ENCODE data around the gene LY6G5B. TPM values are rescaled to one million over a fixed set of nuclear protein-coding genes. Genes with fewer than 3 reads are reported as not detected.

LY6G5B gene
- total RNA-seq, 1 donor from 2014 or later = 5.3 TPM

Other genes starting within 250 kb of the LY6G5B start
- 13.6 and 25.9 TPM in 2 replicates for gene MICB, start 171.8 kb upstream of the LY6G5B start, total RNA-seq
- gene MCCD1, start 141.0 kb upstream of the LY6G5B start, total RNA-seq = not detected in 2 replicates
- 309 and 373 TPM in 2 replicates for gene DDX39B, start 128.0 kb upstream of the LY6G5B start, total RNA-seq
- 0.49 and 0.94 TPM in 2 replicates for gene ATP6V1G2, start 123.4 kb upstream of the LY6G5B start, total RNA-seq
- 18.3 and 27.2 TPM in 2 replicates for gene NFKBIL1, start 122.4 kb upstream of the LY6G5B start, total RNA-seq
- not detected in 2 replicates for gene LTA, start 97.7 kb upstream of the LY6G5B start, total RNA-seq
- 0.13 TPM in 1 of 2 replicates, not detected in the other for gene TNF, start 94.4 kb upstream of the LY6G5B start, total RNA-seq
- gene LTB, start 87.6 kb upstream of the LY6G5B start, total RNA-seq = 4.9 and 39.7 TPM in 2 replicates
- 0.32 and 0.57 TPM in 2 replicates for gene LST1, start 83.7 kb upstream of the LY6G5B start, total RNA-seq
- not detected in 2 replicates for gene NCR3, start 77.0 kb upstream of the LY6G5B start, total RNA-seq
- not detected in 2 replicates for gene AIF1, start 54.7 kb upstream of the LY6G5B start, total RNA-seq
- 21.0 and 56.6 TPM in 2 replicates for gene PRRC2A, start 49.3 kb upstream of the LY6G5B start, total RNA-seq
- gene BAG6, start 17.3 kb upstream of the LY6G5B start, total RNA-seq = 83.2 and 204 TPM in 2 replicates
- 0.16 and 0.25 TPM in 2 replicates for gene APOM, start 14.1 kb upstream of the LY6G5B start, total RNA-seq
- 18.5 and 21.6 TPM in 2 replicates for gene C6orf47, start 9.2 kb upstream of the LY6G5B start, total RNA-seq
- gene GPANK1, start 5.0 kb upstream of the LY6G5B start, total RNA-seq = 11.8 and 12.3 TPM in 2 replicates
- 77.5 and 79.2 TPM in 2 replicates for gene CSNK2B, start 3.9 kb upstream of the LY6G5B start, total RNA-seq
- 1.8 and 2.1 TPM in 2 replicates for gene LY6G5C, start 11.1 kb downstream of the LY6G5B start, total RNA-seq
- gene ABHD16A, start 33.3 kb downstream of the LY6G5B start, total RNA-seq = 48.6 and 84.4 TPM in 2 replicates
- gene LY6G6F, start 36.9 kb downstream of the LY6G5B start, total RNA-seq = not detected in 2 replicates
- not detected in 2 replicates for gene LY6G6D, start 45.4 kb downstream of the LY6G5B start, total RNA-seq
- not detected in 2 replicates for gene LY6G6C, start 51.8 kb downstream of the LY6G5B start, total RNA-seq
- not detected in 2 replicates for gene MPIG6B, start 53.4 kb downstream of the LY6G5B start, total RNA-seq
- gene DDAH2, start 59.3 kb downstream of the LY6G5B start, total RNA-seq = 86.0 and 129 TPM in 2 replicates
- 347 and 730 TPM in 2 replicates for gene CLIC1, start 66.6 kb downstream of the LY6G5B start, total RNA-seq
- gene MSH5, start 70.0 kb downstream of the LY6G5B start, total RNA-seq = 4.9 and 5.8 TPM in 2 replicates
- 1.3 and 2.9 TPM in 2 replicates for gene SAPCD1, start 92.7 kb downstream of the LY6G5B start, total RNA-seq
- gene VWA7, start 107.4 kb downstream of the LY6G5B start, total RNA-seq = 0.32 and 0.38 TPM in 2 replicates
- 40.8 and 104 TPM in 2 replicates for gene VARS1, start 125.8 kb downstream of the LY6G5B start, total RNA-seq
- 24.1 and 37.2 TPM in 2 replicates for gene LSM2, start 137.0 kb downstream of the LY6G5B start, total RNA-seq
- gene HSPA1L, start 145.3 kb downstream of the LY6G5B start, total RNA-seq = 0.81 and 1.8 TPM in 2 replicates
- gene HSPA1A, start 145.6 kb downstream of the LY6G5B start, total RNA-seq = 98.4 and 221 TPM in 2 replicates
- 64.1 and 91.7 TPM in 2 replicates for gene HSPA1B, start 157.8 kb downstream of the LY6G5B start, total RNA-seq
- 52.0 and 59.4 TPM in 2 replicates for gene NEU1, start 192.8 kb downstream of the LY6G5B start, total RNA-seq
- 0.06 and 0.49 TPM in 2 replicates for gene SLC44A4, start 209.0 kb downstream of the LY6G5B start, total RNA-seq
- gene EHMT2, start 227.7 kb downstream of the LY6G5B start, total RNA-seq = 28.7 and 52.4 TPM in 2 replicates
- 1.1 and 5.7 TPM in 2 replicates for gene ZBTB12, start 232.1 kb downstream of the LY6G5B start, total RNA-seq